IPS DF 19.7 (cell line): ENCODE results near the gene DDX41.

ENCODE experiments used
- DNase-seq: peaks from one replicate; pipeline ENCODE4 v3.0.0-alpha.2; 2013; ENCODE audit warnings: low read depth, low spot score

Gene DDX41

GRCh38 chr5:177484902-177485549 lies 31.7 kb downstream of the DDX41 start:
- DNase-seq, result no peak

GRCh38 chr5:177483994-177484901 lies 32.5 kb downstream of the DDX41 start:
- DNase-seq, result no peak

GRCh38 chr5:177483042-177483441 lies 33.7 kb downstream of the DDX41 start:
- no peak for DNase-seq

DNA sequence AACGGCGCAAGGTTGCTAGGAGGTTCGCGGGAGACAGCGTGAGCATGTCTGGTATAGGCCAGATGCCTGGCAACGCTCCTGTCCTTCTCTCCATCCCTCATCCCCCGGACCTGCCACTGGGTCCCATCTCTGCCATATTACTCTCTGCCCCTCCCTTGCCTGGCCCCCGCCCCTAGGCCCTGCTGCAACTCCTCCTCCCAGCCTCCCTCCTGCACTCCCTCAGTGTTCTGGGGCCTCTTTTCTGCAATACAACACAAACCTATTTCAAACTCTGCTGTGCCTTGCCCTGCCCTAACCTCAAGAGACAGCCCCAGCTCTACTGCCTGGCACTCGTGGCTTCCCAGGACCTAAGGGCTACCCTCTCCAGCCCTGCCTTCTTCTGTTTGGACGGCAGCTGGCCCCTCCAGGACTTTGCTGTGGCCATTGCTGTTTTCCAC lies 34.4 kb downstream of the DDX41 start:
- no peak for DNase-seq

DNA sequence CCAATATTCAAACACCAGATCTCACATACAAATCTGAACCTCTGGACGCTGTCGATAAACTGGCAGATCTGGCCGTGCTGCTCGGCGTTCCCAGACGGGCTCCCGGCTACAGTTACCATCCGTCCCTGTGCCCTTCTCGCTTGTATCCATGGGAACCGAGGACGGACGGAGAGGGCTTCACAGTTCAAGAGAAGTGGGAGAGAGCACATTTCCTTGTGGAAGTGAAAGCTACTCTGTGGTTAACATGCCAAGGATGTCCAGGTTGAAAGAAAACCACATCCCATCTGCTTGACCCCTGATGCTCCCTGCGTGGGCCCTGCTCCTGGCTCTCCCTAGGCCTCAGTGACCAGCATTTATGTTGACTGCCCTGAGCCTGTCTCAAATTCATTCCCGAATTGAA lies 37.0 kb downstream of the DDX41 start:
- no peak for DNase-seq

DNA sequence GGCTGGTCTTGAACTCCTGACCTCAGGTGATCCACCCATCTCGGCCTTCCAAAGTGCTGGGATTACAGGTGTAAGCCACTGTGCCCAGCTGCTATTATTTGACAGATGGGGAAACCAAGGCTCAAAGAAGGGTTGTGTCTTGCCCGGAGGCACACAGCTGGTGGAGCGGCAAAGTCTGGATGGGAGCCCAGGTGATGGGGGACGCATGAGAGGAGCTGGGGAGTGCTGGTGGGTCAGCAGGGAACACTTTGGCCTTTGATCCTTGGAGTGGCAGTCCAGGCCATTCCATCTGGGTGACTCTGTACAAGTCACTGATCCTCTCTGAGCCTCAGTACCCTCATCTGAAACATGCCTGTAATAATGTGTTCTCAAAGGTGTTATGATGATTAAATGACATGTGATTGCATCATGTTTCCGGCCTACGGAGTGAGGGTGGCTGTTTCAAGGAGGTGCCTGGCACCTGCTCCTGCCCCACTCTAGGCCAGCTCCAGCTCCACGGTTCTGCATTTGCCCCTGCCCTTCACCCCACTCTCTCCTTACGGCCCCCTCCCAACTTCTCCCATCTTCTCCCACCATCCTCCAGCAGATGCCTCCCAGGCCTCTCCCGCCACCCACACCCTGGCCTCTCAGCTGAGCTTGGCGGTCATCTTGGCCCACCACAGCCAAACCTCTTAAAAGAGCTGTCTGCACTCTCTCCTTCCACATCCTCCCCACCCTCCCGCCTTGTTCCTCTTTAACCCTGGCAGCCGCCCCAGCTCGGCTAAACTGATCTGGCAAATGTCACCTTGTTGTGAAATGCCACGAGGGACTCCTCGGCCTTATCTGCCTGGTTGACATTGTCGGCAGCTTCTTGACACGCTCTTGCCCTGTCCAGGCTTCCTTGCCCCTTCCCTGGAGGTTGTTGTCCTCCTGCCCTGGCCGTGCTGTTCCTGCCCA lies 37.8 kb downstream of the DDX41 start:
- DNase-seq, result no peak

DNA sequence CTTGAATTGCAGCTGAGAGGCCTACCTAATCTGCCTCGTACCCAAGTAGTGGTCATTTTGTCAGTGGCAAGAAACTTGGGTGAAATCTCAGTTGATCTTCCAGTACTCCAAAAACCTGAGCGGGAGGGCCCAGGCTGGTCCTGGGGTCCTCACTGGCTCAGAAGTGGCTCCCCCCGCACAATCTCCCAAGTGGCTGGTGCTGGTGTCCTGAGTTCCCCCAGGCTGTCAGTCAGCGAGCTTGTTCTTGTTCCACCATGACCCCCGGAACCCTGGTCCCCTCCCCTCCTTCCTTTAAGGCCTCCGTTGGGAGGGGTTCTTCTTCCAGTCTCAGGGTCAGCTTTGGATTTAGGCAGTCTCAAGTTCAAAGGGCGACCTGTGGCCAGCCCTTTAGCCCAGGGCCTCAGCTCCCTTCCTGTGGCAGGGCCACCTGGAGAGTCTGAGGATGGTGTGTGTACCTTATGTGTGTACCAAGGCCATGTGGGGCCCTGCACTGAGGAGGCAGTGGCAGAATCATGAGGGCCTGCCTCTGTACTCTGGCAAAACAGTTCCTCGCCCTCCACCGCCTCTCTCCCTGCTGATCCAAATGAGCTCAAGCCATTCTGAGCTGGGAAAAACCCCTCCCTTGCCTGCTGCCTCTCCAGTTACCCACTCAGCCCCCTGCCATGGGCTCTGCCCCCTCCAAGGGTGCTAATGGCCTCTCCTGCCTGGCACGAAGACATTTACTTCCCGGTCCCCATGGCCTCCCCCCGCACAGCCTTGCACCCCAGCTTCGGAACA lies 38.9 kb downstream of the DDX41 start:
- DNase-seq, result no peak

DNA sequence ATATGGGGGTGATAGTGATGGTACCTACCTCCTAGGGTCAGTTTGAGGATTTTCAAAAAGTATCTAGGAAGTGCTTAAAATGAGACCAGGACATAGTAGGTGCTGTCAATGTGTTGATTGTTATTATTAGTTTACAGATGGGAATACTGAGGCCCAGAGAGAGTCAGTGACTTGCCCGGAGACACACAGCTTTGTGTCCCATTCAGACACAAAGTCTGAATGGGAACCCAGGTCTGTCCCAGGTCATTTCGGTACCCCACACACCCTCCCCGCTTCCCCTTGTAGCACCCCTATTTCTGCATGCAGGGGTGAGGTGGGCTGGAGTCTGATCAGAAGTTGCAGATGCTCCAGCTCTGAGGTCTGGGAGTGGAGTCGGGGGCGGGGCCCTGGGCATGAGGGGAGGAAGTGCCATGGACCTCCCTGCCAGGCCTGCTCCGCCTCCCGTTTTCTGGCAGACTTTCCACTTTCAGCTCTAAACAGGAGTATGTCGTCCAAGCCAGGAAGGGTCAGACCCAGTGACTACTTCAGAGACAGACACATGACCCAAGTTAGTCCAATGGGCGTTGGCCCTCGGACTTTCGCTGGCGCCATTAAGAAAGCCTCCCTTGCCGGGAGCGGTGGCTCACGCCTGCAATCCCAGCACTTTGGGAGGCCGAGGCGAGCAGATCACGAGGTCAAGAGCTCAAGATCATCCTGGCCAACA lies 40.1 kb downstream of the DDX41 start:
- DNase-seq, result no peak

GRCh38 chr5:177475563-177476427 lies 41.0 kb downstream of the DDX41 start:
- no peak for DNase-seq

DNA sequence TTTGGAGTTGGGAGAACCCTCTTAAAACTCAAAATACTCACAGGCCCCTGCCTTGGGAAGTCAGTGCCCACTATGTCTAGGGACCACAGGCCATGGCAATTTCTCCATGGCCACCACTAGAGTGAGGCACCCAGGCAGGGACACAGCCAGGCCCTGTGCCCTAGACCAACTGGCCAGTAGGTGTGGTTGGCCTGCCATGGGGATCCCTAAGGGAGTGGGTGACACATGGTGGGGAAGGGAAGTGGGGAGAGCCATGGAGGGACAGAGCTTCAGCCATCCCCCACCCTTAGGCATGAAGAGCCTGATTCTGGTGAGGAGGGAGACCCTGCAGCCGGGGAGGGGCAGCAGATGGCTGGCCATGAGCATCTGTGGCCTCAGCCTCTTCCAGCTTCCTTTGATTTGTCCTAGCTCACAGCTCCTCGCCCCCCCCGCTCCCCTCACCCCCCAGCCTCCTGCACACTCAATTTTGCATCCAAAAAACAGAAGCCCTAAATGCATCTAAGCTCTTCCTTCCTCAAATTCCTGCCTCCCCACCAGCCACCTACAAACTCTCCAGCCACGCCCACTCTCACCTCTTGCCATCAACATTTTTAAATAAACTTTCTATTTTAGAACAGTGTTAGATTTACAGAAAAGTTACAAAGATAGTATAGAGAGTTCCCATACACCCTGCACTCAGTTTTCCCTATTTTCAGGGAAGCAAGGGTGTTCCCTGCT lies 41.8 kb downstream of the DDX41 start:
- DNase-seq, result no peak

DNA sequence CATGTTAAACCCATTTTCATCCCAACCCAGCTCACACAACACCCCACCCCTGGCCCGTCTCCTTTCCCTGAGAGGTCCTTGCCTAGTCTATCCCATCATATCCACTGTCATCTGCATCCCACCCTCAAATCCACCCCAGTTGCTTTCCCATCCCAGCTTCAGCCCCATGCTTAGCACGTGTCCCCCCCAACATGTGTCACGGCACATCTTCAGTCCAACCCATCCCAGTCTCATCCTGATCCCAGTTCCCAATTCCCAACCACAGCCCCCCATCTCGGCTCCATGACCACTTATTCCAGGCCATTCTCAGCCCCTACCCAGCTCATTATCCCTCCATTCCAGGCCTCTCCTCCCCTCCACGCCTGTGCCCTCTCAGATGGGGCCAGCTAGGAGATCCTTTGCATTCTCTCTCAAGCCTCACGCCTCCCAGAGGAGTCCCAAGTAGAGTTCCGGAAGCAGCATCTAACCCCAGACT lies 42.7 kb downstream of the DDX41 start:
- DNase-seq, result no peak

- no peak for DNase-seq
Observed at GRCh38 chr5:177473443-177474001, 43.2 kb downstream of the DDX41 start, which contains the start of gene DBN1. DBN1 (minus strand) TSS chr5:177473634; CDS start chr5:177473521, 113 bp downstream.

DNA sequence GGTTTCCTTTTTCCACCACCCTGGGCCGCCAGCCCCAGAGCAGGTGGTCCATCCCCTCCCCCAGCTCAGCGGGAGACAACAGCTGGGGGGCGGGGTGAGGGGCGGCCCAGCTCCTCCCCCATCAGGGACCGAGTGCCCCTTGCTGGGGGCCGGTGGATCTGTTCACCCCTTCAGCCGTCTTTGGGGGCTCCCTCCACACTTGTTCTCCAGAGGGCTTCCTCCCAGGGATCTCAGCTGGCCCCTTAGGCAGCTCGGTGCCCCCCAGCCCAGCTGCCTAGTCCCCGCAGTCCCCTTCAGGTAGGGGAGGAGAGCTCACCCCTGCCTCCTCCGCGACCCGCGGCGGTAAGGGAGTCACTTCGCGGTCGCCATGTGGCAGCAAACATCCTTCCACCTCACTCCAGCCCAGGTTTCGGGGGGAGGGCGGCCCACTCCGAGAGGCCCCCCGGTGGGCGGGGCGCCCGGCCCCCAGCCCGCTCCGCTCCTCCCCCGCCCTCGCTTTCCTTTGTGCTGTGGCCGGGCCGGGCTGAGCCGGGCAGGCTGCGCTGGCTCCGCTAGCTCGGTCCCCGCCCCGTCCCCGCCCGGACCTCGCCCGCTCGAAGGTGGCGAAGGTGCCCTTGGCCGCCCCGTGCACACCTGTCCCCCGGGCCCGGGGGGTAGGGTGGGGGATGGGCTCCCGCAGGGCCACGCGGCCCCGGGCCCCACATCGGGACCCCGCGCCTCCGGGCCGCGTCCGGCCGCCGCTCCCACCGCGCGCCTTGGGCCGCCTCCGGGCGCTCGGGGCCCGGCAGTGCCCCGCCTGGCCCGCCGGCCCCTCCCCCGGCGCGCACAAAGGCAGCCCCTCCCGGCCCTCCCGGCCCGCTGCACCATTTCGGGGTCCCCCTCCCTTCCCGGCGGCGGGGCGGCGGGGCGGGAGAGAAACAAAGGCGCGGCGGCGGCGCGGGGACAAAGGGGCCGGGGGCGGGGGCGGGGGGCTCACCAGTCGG lies 44.0 kb downstream of the DDX41 start:
- DNase-seq, result no peak

GRCh38 chr5:177471610-177472356 lies 45.0 kb downstream of the DDX41 start:
- no peak for DNase-seq

DNA sequence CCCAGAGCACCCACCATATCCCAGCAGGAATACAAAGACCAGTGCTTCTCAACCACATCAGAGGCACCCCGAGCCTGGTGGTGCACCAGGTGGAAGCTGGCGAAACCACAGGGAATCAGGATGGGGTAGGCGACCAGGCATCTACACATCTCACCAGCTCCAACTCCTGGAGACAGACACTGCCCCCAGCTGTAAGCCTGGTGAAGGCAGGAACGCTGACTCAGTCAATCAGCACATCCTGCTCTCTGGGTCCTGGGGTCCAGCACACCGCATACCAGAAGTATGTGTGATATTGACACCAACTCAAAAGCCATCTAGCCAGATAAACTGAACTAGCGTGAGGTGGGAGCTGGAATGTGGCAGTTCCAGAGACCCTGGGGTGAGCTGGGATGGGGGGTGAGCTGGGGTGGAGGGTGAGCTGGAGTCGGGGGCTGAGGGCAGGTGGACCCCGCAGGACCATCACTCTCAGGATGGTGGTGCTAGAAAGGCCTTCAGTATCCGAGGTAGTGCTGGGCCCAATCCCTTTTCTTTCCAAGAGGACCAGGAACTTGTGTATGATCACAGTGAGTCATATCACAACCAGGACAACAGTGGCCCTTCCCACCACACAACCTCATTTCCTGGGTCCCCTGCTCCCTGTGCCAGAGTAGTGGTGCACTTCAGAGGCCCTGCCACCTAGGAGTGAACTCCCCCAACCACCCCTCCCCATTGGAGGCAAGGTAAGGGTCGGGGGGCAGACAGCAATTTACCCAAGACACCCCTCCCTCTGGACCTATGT lies 45.8 kb downstream of the DDX41 start:
- no peak for DNase-seq
